Measurements from ENCODE around the gene ANKRD40.

Gene ANKRD40

DNA sequence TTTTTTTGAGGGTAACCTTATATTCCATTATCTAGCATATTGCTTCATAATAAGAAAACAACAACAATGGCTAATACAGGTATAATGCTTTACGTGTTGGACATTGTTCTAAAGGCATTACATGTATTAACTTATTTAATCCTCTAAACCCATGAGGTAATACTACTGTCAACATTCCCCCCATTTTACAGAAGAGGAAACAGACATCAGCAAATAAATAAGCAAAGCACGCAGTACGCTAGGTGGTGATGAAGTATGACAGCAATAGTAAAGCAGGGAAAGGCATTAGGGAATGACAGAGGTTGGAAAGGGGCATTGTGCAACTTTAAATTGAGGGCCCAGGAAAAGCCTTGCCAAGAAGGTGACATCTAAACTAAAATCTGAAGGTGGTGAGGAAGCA, 4.6 kb downstream of the ANKRD40 start:
- H3K36me3 ChIP-seq (ENCODE audit: control insufficient read depth, insufficient read depth, low read length), result peaks cover 5% of the 10 kb centered on the region
- no peak overlapping the region for H3K27ac ChIP-seq (ENCODE audit: low read depth, low read length)
- no peak overlapping the region for H3K9ac ChIP-seq (ENCODE audit: low read length)
- H3K4me3 ChIP-seq (ENCODE audit: low read length), result no peak overlapping the region
- H3K4me1 ChIP-seq (ENCODE audit: control insufficient read depth, insufficient read depth, low read length), result peaks cover 2% of the 10 kb centered on the region
- H3K27me3 ChIP-seq (ENCODE audit: control insufficient read depth, insufficient read depth, low read length), result no peaks in the 10 kb centered on the region

DNA sequence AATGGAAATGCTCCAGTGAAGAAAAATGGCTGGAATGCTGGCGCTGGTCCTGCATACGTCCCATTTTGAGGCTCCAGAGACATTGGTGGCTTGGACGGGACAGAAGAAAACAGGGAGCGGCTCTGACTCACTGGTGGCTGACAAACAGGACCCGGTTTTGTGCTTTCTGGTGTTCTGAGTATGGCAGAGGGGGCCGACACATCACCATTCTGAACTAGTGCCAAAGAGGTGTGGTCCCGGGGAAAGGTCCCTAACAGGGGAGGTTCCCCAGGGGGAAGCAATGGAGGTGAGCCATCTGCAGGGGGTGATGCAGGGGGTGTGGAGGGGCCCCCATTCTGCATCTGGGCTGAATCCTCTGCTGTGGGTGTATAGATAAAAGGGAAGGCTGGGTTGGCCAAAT, 8.3 kb downstream of the ANKRD40 start:
- Histone ChIP-seq H3K27me3 (ENCODE audit: control insufficient read depth, insufficient read depth, low read length) (no peaks in the 10 kb centered on the region), H3K4me1 (ENCODE audit: control insufficient read depth, insufficient read depth, low read length) (peaks cover 2% of the 10 kb centered on the region), H3K36me3 (ENCODE audit: control insufficient read depth, insufficient read depth, low read length) (peaks cover 30% of the 10 kb centered on the region), H3K9ac (ENCODE audit: low read length) (no peak overlapping the region), H3K4me3 (ENCODE audit: low read length) (no peak overlapping the region), H3K27ac (ENCODE audit: low read depth, low read length) (no peak overlapping the region)

DNA sequence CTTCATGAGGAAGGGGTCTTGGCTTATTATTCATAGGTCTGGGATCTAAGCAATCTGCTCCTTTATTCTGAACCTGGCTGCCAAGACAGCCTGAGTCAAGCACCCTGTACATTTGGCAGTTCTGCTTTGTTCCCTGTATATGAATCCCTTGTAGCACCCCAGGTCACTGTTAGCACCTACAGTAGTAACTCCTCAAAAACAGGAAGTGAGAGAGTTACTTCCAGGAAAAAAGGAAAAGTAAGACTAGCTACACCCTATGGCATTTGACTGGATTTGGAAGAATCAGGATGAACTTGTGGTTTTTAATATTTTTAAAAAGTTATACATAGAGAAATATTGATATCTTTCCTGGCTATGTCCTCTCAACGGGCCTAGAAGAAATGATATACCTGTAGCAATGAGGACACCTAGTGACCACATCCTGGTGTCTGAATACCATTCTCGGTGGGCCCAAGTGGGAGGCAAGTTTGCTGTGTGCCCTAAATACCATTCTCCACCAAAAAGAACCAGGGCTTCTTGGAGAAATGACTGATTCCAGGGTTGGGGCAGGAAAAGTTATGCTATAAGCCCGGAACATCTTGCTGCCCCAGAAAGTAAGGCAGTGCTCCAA, 9.9 kb downstream of the ANKRD40 start:
- no peak overlapping the region for H3K9ac ChIP-seq (ENCODE audit: low read length)

DNA sequence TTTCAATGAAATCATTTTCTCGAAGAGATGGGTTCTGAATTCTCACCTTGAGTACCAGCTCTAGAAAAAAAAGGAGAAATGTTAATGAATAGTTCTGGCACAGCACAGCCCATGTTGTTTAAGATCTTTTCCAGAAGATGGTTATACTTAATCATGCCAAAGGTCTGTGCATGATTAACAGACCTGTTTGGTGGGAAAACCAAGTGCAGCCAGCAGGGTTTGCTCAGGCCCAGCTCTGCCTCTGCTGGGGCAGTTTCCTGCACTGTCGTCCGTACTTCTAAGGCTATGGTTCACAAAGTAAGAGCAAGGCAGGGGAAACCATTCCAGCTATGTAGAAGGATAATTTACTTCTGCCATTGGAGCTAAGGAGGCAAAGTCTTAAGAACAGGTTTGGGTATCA, 10.7 kb downstream of the ANKRD40 start:
- Histone ChIP-seq H3K36me3 (ENCODE audit: control insufficient read depth, insufficient read depth, low read length) (peaks cover 33% of the 10 kb centered on the region), H3K27ac (ENCODE audit: low read depth, low read length) (no peak overlapping the region), H3K4me3 (ENCODE audit: low read length) (no peak overlapping the region), H3K4me1 (ENCODE audit: control insufficient read depth, insufficient read depth, low read length) (peaks cover 20% of the 10 kb centered on the region), H3K27me3 (ENCODE audit: control insufficient read depth, insufficient read depth, low read length) (no peaks in the 10 kb centered on the region), H3K9ac (ENCODE audit: low read length) (no peak overlapping the region)

More for the DNA sequence above, 9.9 kb downstream of the ANKRD40 start:
- Histone ChIP-seq H3K36me3 (ENCODE audit: control insufficient read depth, insufficient read depth, low read length) (peaks cover 33% of the 10 kb centered on the region), H3K4me3 (ENCODE audit: low read length) (no peak overlapping the region), H3K27ac (ENCODE audit: low read depth, low read length) (no peak overlapping the region), H3K27me3 (ENCODE audit: control insufficient read depth, insufficient read depth, low read length) (no peaks in the 10 kb centered on the region), H3K4me1 (ENCODE audit: control insufficient read depth, insufficient read depth, low read length) (peaks cover 13% of the 10 kb centered on the region)

DNA sequence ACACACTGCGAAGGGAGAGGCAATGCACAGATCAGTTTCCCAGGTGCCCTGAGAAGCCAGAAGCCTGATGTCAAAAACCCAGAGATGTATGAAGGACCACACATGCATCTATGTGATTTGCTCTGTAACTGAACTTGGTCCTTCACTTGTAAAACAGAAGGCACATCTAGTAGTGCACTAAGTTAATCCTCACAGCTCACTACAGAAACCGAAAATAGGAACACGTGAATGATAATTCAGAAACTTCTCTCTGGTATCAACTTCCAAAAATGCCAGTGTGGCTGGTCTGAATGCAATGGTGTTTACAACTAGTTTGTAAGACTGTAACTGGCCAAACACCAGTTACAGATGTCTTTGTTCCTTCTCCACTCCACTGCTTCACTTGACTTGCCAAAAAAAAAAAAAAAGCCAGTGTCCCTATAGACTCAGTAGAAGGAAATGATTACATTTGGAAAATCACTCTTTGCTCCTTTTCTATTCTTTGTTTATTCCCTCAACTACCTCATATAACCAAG, 11.3 kb downstream of the ANKRD40 start:
- H3K36me3 ChIP-seq (ENCODE audit: control insufficient read depth, insufficient read depth, low read length), result peaks cover 33% of the 10 kb centered on the region

DNA sequence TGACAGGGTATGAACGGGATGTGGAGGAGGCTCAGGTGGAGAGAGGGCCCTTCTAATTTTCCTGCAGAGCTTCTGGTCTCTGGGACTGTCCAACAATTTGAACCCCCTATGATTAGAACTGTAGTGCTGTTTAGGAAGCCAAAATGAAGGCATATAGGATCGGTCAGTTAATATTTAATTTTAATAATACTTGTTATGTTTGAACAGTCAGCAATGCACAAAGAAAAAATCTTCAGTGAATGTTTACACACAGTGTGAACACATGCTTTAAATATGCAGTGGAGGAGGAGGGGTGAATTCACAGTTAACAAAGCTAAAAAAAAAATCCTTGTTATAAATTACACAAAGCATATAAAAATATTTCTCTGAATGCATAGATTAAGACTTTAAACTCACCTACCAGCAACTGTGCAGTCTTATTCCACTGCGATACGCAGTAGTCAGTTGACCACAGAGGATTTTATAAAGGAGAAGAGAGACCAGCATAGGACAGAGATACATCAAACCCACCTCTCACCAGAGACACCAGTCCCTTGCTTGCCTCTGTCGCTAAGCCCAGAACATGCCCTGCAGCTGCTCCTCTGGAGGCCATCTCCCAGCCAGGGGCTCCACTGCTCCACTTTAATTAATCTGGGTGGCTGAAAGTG, 14.6 kb downstream of the ANKRD40 start:
- H3K36me3 ChIP-seq (ENCODE audit: control insufficient read depth, insufficient read depth, low read length), result peaks cover 28% of the 10 kb centered on the region
- peaks cover 31% of the 10 kb centered on the region for H3K4me1 ChIP-seq (ENCODE audit: control insufficient read depth, insufficient read depth, low read length)
- H3K9ac ChIP-seq (ENCODE audit: low read length), result no peak overlapping the region
- H3K27me3 ChIP-seq (ENCODE audit: control insufficient read depth, insufficient read depth, low read length), result no peaks in the 10 kb centered on the region
- H3K27ac ChIP-seq (ENCODE audit: low read depth, low read length), result peak overlapping the region; percentile 56
- no peak overlapping the region for H3K4me3 ChIP-seq (ENCODE audit: low read length)

More for the DNA sequence above, 11.3 kb downstream of the ANKRD40 start:
- Histone ChIP-seq H3K27ac (ENCODE audit: low read depth, low read length) (no peak overlapping the region), H3K9ac (ENCODE audit: low read length) (no peak overlapping the region), H3K27me3 (ENCODE audit: control insufficient read depth, insufficient read depth, low read length) (no peaks in the 10 kb centered on the region), H3K4me1 (ENCODE audit: control insufficient read depth, insufficient read depth, low read length) (peaks cover 25% of the 10 kb centered on the region), H3K4me3 (ENCODE audit: low read length) (no peak overlapping the region)

DNA sequence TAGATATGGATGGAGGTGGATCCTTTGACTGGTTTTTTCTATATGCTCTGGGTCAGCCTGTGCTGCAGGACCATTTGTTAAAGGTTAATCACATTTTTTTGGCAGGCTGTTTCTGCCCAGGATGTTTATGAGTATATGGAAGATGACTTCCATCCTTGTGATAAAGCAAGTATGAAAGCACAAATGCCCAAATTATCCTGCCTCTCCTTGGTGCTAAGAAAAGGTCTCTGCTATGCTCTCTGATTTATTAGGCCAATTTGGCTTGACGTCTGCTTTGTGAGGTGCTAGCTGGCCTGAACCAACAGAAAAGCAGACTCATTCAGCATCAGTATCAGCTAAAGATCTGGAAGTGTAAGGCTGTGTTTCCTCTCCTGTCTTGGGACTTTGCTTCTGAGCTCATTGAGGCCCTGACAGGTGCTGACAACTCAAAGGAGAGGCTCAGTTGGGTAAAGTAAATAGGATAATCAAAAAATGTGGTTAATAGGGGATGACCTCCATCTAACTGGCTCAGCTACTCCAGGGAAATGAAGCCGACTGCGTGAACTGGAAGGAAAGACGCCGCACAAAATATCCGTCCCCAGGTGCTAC, 15.2 kb downstream of the ANKRD40 start:
- Histone ChIP-seq H3K27me3 (ENCODE audit: control insufficient read depth, insufficient read depth, low read length) (no peaks in the 10 kb centered on the region), H3K27ac (ENCODE audit: low read depth, low read length) (peak overlapping the region; percentile 35), H3K9ac (ENCODE audit: low read length) (no peak overlapping the region), H3K4me1 (ENCODE audit: control insufficient read depth, insufficient read depth, low read length) (peaks cover 31% of the 10 kb centered on the region), H3K36me3 (ENCODE audit: control insufficient read depth, insufficient read depth, low read length) (peaks cover 25% of the 10 kb centered on the region), H3K4me3 (ENCODE audit: low read length) (no peak overlapping the region)

DNA sequence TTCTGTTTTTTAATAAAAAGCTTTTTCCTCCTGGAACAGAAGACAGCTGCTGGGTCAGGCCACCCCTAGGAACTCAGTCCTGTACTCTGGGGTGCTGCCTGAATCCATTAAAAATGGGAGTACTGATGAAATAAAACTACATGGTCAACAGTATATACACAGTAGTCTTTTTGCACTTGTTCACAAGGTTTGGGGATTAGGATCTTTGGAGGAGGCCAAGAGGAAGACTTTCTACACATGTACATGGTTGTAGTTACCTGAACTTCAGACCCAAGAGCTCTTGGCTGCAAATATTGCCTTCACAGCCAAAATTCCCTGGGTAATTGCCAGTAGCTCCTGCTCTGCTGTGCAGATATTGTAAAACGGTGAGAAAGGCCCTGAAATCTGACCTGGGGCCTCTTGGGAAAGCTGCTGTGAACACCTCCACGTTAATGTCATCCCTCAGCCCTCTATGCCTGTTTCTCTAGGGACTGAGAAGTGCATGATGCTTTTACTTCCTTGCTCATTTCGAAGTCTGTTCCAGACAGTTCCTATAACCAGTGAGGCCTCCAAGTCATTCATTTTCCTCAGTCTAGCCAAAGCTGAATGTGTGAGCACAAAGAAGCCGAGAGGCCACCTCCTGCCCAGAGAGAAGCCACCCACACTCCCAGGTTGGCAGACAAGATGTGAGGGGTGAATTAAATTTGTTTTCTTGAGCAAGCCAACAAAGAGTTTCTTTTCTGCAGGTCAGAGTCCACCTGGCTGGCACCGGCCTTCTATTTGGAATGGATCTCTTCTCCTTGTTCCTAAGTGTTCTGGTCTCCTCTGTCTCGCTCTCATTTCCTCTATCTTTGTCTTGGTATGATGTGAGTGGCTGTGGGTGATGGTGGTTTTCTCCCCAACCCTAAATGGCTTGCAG, 15.9 kb downstream of the ANKRD40 start:
- Histone ChIP-seq H3K27me3 (ENCODE audit: control insufficient read depth, insufficient read depth, low read length) (no peaks in the 10 kb centered on the region), H3K36me3 (ENCODE audit: control insufficient read depth, insufficient read depth, low read length) (peaks cover 18% of the 10 kb centered on the region), H3K9ac (ENCODE audit: low read length) (no peak overlapping the region), H3K4me3 (ENCODE audit: low read length) (no peak overlapping the region), H3K4me1 (ENCODE audit: control insufficient read depth, insufficient read depth, low read length) (peaks cover 37% of the 10 kb centered on the region), H3K27ac (ENCODE audit: low read depth, low read length) (peak overlapping the region; percentile 35)

DNA sequence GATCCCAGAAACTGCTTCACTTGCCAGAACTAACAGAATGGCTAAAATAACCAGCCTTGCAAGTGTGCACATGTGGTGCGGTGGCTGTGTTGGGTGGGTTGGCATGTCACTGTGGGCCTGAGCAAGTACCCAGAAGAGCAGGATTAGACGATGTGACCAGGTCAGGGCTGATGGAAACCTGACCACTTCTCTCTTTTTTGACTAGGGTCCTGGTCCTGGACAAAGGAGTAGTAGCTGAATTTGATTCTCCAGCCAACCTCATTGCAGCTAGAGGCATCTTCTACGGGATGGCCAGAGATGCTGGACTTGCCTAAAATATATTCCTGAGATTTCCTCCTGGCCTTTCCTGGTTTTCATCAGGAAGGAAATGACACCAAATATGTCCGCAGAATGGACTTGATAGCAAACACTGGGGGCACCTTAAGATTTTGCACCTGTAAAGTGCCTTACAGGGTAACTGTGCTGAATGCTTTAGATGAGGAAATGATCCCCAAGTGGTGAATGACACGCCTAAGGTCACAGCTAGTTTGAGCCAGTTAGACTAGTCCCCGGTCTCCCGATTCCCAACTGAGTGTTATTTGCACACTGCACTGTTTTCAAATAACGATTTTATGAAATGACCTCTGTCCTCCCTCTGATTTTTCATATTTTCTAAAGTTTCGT, 16.7 kb downstream of the ANKRD40 start:
- Histone ChIP-seq H3K36me3 (ENCODE audit: control insufficient read depth, insufficient read depth, low read length) (peaks cover 10% of the 10 kb centered on the region), H3K4me3 (ENCODE audit: low read length) (no peak overlapping the region), H3K4me1 (ENCODE audit: control insufficient read depth, insufficient read depth, low read length) (peaks cover 45% of the 10 kb centered on the region), H3K27me3 (ENCODE audit: control insufficient read depth, insufficient read depth, low read length) (no peaks in the 10 kb centered on the region), H3K9ac (ENCODE audit: low read length) (no peak overlapping the region), H3K27ac (ENCODE audit: low read depth, low read length) (no peak overlapping the region)

DNA sequence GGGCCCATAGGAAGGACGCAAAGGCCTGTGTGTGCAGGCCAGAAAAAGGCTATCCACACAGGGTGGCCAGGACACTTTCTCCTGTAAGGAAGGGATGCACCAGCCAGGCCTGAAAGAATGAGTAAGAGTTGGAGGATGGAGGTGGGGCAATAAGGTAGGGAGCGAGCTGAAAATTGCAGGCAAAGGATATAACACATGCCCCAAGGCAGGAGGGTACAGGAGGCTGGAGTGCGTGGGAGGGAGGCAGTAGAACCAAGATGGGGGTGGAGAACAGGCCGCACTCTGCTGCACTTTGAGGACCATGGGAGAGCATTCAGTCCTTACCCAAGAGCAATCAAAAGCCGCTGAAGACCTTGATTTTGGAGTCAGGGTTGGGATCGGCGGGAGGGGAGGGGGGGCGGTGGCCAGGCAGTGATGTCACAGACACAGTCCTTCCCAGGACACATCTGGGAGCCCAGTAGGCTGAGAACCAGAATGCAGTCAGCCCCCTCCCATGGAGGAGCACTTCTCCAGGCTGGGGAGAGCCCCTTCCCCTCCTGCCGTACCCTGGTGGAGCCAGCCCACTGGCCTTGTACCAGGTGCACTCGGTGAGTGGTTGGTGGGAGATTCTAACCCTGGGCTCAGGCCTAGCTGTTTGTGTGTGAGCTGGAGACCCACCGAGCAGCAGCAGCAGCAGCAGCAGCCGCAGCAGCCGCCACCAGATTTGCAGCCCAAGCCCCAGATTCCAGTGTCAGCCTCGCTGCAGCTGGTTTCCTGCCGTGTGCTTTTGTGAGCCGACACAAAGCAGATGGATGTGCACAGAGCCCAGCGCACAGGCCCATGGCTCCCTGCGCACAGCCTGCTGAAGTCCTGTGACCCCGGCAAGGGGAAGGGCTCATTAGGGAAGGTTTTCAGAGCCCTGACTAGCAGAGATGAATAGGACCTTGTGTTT, 17.5 kb downstream of the ANKRD40 start:
- no peak overlapping the region for H3K4me3 ChIP-seq (ENCODE audit: low read length)
- H3K36me3 ChIP-seq (ENCODE audit: control insufficient read depth, insufficient read depth, low read length), result peaks cover 3% of the 10 kb centered on the region
- H3K27ac ChIP-seq (ENCODE audit: low read depth, low read length), result no peak overlapping the region
- peaks cover 46% of the 10 kb centered on the region for H3K4me1 ChIP-seq (ENCODE audit: control insufficient read depth, insufficient read depth, low read length)
- H3K9ac ChIP-seq (ENCODE audit: low read length), result no peak overlapping the region
- H3K27me3 ChIP-seq (ENCODE audit: control insufficient read depth, insufficient read depth, low read length), result no peaks in the 10 kb centered on the region

DNA sequence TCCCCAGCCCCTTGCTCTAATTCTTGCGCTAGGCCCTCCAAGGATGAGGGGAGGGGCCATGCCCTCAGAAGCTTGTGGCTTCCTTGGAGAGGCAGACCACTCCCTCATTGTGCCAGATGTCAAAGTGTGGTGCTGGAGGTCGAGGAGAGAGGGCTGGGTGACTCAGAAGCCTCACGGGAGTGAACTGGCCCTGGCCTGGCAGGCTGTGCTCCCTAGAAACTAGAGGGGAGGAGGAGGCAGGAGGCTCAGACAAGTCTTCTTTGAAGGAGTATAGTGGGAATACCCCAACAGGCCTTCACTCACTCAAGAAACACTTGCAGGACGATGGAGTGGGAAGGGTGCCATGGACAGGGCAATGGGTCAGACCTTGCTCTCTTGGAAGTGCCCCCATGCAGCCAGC, 18.5 kb downstream of the ANKRD40 start:
- Histone ChIP-seq H3K4me1 (ENCODE audit: control insufficient read depth, insufficient read depth, low read length) (peaks cover 43% of the 10 kb centered on the region), H3K27me3 (ENCODE audit: control insufficient read depth, insufficient read depth, low read length) (no peaks in the 10 kb centered on the region), H3K4me3 (ENCODE audit: low read length) (no peak overlapping the region), H3K27ac (ENCODE audit: low read depth, low read length) (no peak overlapping the region), H3K9ac (ENCODE audit: low read length) (no peak overlapping the region), H3K36me3 (ENCODE audit: control insufficient read depth, insufficient read depth, low read length) (peaks cover 3% of the 10 kb centered on the region)
